K562 (cell line): Measurements from ENCODE around the gene TMSB10. TPM values are rescaled to one million over a fixed set of nuclear protein-coding genes. Genes with fewer than 3 reads are reported as not detected.

Source experiments
- ATF2 ChIP-seq: sonication (generic); formaldehyde crosslinking; IDR thresholded peaks from 2 replicates; pipeline ENCODE4 v1.8.1; 2022; ENCODE audit warnings: missing genetic modification reagents
- CTCFL ChIP-seq: IDR thresholded peaks from 2 replicates; pipeline ENCODE4 v1.6.1; 2011; ENCODE audit warnings: borderline replicate concordance, low read depth, mild to moderate bottlenecking, moderate library complexity, low read length; ENCODE audit not compliant: insufficient read depth, poor library complexity, severe bottlenecking
- HNRNPUL1 ChIP-seq: fragments of 200-400 bp; formaldehyde crosslinking; IDR thresholded peaks from 2 replicates; pipeline ENCODE4 v1.6.1; 2017; ENCODE audit warnings: low read length
- JUN ChIP-seq, 2 experiments: sonication (generic) in 1 of 2; formaldehyde crosslinking in 1 of 2; IDR thresholded peaks; 2 replicates each; pipeline versions ENCODE4 v1.6.1 to v1.8.0; 2012 to 2022; ENCODE audit warnings: borderline replicate concordance in 2 of 2, mild to moderate bottlenecking in 2 of 2, improper control_type of control experiment in 1 of 2, low read depth in 1 of 2, low read length in 1 of 2, missing genetic modification reagents in 1 of 2
- PML ChIP-seq: IDR thresholded peaks from 2 replicates; pipeline ENCODE4 v1.6.1; 2012; ENCODE audit warnings: low read length, inconsistent platforms
- RNF2 ChIP-seq: sonication (generic); IDR thresholded peaks from 2 replicates; pipeline ENCODE4 v1.6.1; 2016
- SMAD3 ChIP-seq: fragments of 450-650 bp; formaldehyde crosslinking; conservative IDR thresholded peaks from 2 replicates; pipeline ENCODE4 v1.4.0; 2020; ENCODE audit warnings: mild to moderate bottlenecking
- ZEB2 ChIP-seq: fragments of 450-650 bp; IDR thresholded peaks from 2 replicates; pipeline ENCODE4 v1.6.1; 2016
- ZKSCAN1 ChIP-seq: fragments of 150-350 bp; IDR thresholded peaks from 2 replicates; pipeline ENCODE4 v1.6.1; 2016; ENCODE audit warnings: low read depth, low read length
- ZNF318 ChIP-seq, 2 experiments: fragments of 450-650 bp; IDR thresholded peaks; 2 replicates each; pipeline ENCODE4 v1.6.1; 2016; ENCODE audit warnings: mild to moderate bottlenecking in 2 of 2, borderline replicate concordance in 1 of 2, low read depth in 1 of 2, moderate library complexity in 1 of 2
- ZNF444 ChIP-seq: fragments of 250-450 bp; sonication (Bioruptor Pico); IDR thresholded peaks from 2 replicates; pipeline ENCODE4 v1.4.0; 2020; ENCODE audit warnings: mild to moderate bottlenecking, moderate library complexity
- polyA plus RNA-seq, 8 experiments: library from polyadenylated mRNA; depleted of rRNA in 4 of 8; stranded (reverse) in 5 of 8; unstranded in 3 of 8; fragments of >200 nt; fragmentation: Nextera tagmentation in 2 of 8; fragmentation: Illumina TruSeq in 1 of 8; extraction: Ambion mirVana in 2 of 8; extraction: Trizol in 1 of 8; gene quantifications; 2 replicates each; pipeline versions ENCODE4 v1.2.1 to v1.2.3, GENCODE V29; 2011 to 2014; ENCODE audit warnings: inconsistent platforms in 1 of 8, missing spikeins in 1 of 8
- total RNA-seq, 7 experiments: library from RNA; depleted of rRNA in 6 of 7; stranded (reverse); fragments of >200 nt in 6 of 7; fragmentation: Illumina TruSeq in 2 of 7; extraction: Trizol in 2 of 7; gene quantifications; 2 replicates each; pipeline versions ENCODE4 v1.2.1 to v1.2.3, GENCODE V29; 2011 to 2021; ENCODE audit warnings: low replicate concordance in 1 of 7

Gene TMSB10
- total and polyA plus RNA-seq, 9 of the 15 experiments (the other 6 are each of a cell fraction or from before 2014, with no cell fraction given): 382 to 2,226 (median 959) TPM

GRCh38 chr2:84881581-84882413 lies 23.7 kb upstream of the TMSB10 start (continued):
- TF ChIP-seq CTCFL (peak; percentile 12), SMAD3 (no peak), JUN (IDR thresholded peaks at IDR 0.05; ENCODE audit: borderline replicate concordance, low read depth, low read length) (no peak), JUN (CRISPR knock-in tag; IDR thresholded peaks at IDR 0.05; ENCODE audit: borderline replicate concordance) (no peak), ZKSCAN1 (no peak), PML (no peak), HNRNPUL1 (no peak), ZNF318 (IDR thresholded peaks at IDR 0.05; ENCODE audit: borderline replicate concordance in 1 of 2, low read depth in 1 of 2) (no peak), ATF2 (no peak), ZNF444 (CRISPR knock-in tag) (no peak), RNF2 (no peak), ZEB2 (no peak)
